Vagina (tissue), 2 donors: ENCODE results near the gene MTSS2. TPM values are rescaled to one million over a fixed set of nuclear protein-coding genes. Genes with fewer than 3 reads are reported as not detected.
"Not testable (repeated sequence)": the region's sequence is repeated elsewhere in the genome, so short reads cannot be mapped to it uniquely, and the experiment has no call there.

Experiments
- DNase-seq, 2 donors: peaks; one replicate each; pipeline ENCODE4 v3.0.0-alpha.2; 2017; ENCODE audit errors: extremely low spot score in 2 of 2
- H3K27ac ChIP-seq: fragments of 200-600 bp; sonication (generic); one replicate; pipeline ENCODE4 v1.5.1; 2019
- H3K27me3 ChIP-seq: fragments of 200-600 bp; sonication (generic); one replicate; pipeline ENCODE4 v1.5.1; 2019
- H3K36me3 ChIP-seq, 2 donors: fragments of 200-600 bp; sonication (generic); one replicate each; pipeline ENCODE4 v1.5.1; 2017 to 2019
- H3K4me1 ChIP-seq: fragments of 200-600 bp; sonication (generic); one replicate; pipeline ENCODE4 v1.5.1; 2019
- H3K4me3 ChIP-seq, 2 donors: fragments of 200-600 bp; sonication (generic); 1 replicate in 1 of 2; 2 replicates in 1 of 2; pipeline ENCODE4 v1.5.1; 2016 to 2019
- H3K9me3 ChIP-seq: fragments of 200-600 bp; sonication (generic); one replicate; pipeline ENCODE4 v1.5.1; 2019
- CTCF ChIP-seq, 3 experiments: fragments of 450-650 bp in 2 of 3; fragments of 200-600 bp in 1 of 3; sonication (generic) in 1 of 3; IDR thresholded peaks; one replicate each; pipeline ENCODE4 v1.5.1; 2017 to 2019; ENCODE audit warnings: antibody characterized with exemption in 3 of 3, mild to moderate bottlenecking in 2 of 3, moderate library complexity in 2 of 3
- POLR2A ChIP-seq, 2 donors: fragments of 450-650 bp; IDR thresholded peaks; one replicate each; pipeline ENCODE4 v1.6.1; 2017; ENCODE audit warnings: antibody characterized with exemption in 2 of 2, mild to moderate bottlenecking in 2 of 2, moderate library complexity in 2 of 2
- POLR2AphosphoS5 ChIP-seq, 2 donors: sonication (generic); formaldehyde crosslinking; IDR thresholded peaks; one replicate each; pipeline ENCODE4 v1.9.0; 2017; ENCODE audit warnings: antibody characterized with exemption in 2 of 2, mild to moderate bottlenecking in 2 of 2, low read depth in 1 of 2; ENCODE audit not compliant: insufficient read depth in 1 of 2
- intact Hi-C: fragments of 100-400 bp; cut with DNase I; formaldehyde crosslinking; loops from one replicate; pipeline ENCODE4 v1.15.1; 2023
- total RNA-seq: library from RNA; depleted of rRNA; stranded (reverse); fragments of >200 nt; gene quantifications from one replicate; pipeline ENCODE4 v1.2.3, GENCODE V29; 2016

Gene MTSS2
- total RNA-seq, 1 donor from 2014 or later: 102 TPM

DNA sequence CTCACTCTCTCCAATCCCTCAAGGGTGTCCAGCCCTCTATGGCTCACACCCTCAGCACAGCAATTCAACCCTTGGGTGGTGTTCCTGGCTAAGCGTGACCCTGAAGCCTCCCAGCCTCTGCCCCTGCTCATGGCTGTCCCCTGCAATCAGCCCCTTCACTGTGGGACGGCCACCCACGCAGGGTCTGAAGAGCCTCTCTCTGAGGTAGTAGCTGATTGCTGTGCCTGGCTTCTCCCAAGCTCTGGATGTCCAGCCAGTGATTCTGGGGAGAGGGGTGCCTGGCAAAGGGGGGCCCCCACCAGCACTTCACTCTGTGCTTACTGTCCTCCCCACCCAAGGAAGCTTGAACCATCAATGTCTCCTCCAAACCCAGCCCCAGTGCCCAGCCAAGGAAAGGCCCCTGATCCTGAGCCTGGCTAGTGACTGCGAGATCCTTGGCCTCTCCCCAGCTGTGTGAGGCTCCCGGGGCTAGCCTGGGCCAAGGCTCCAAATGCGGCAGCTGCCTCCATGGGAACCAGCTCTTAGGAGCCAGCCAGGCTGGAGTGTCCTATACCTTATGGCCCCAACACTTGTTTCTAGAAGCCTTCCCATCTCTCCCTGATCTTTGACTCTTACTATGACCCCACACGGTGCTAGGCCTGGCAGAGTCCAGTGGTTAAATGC, 9.9 kb downstream of the MTSS2 start:
- TF ChIP-seq POLR2A (IDR thresholded peaks at IDR 0.05): no peak
- TF ChIP-seq POLR2AphosphoS5 (IDR thresholded peaks at IDR 0.05; ENCODE audit: insufficient read depth in 1 of 2, low read depth in 1 of 2): no peak
- TF ChIP-seq CTCF (IDR thresholded peaks at IDR 0.05): no peak
- Histone ChIP-seq H3K27me3 (no peaks in the 10 kb centered on the region), H3K36me3 (peaks cover 0 to 86% of the 10 kb centered on the region in 2 donors), H3K9me3 (no peaks in the 10 kb centered on the region), H3K4me1 (peaks cover 9% of the 10 kb centered on the region), H3K4me3 (no peak overlapping the region), H3K27ac (no peak overlapping the region)
- intact Hi-C loops: loop anchor here (5.0 kb wide), 1 partner anchor 96 kb away; no protein-coding TSS in a partner anchor
- no peak for DNase-seq

DNA sequence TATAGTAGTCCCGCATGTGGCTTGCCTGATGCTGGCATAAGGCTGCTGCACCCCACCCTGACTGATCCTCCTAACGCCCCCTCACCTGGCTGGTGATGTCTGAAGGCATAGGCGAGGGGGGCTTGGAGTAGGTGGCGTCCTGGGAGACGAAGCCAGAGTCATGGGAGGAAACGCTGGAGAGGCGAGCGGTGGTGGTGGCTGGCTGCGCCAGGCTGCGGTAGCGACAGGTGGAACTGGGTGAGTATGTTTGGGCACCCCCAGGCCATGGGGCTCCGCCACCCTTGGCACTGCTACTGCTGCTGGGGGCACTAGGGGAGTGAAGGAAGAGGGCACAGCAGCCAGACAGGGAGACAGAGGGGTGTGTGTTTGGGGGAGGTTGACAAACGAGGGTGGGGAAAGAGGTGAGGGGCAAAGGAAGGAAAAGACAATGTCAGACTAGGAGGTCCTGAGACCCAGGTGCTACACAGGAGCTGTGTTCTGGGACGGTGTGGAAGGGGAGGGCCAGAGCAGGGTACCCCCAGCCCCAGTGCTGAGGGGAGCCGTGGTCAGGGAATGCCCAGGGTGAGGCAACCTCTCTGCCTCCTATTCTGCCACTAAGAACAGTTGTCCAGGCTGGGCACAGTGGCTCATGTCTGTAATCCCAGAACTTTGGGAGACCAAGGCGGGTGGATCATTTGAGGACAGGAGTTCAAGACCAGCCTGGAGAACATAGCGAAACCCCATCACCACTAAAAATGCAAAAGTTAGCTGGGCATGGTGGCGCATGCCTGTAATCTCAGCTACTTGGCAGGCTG, 11.4 kb downstream of the MTSS2 start:
- DNase-seq: no peak
- no peak overlapping the region for H3K27ac ChIP-seq
- H3K27me3 ChIP-seq: no peaks in the 10 kb centered on the region
- H3K36me3 ChIP-seq: peaks cover 0 to 94% of the 10 kb centered on the region in 2 donors
- no peaks in the 10 kb centered on the region for H3K9me3 ChIP-seq
- TF ChIP-seq CTCF (IDR thresholded peaks at IDR 0.05) (no peak), POLR2AphosphoS5 (IDR thresholded peaks at IDR 0.05; ENCODE audit: insufficient read depth in 1 of 2, low read depth in 1 of 2) (no peak), POLR2A (IDR thresholded peaks at IDR 0.05) (no peak)
- H3K4me1 ChIP-seq: no peaks in the 10 kb centered on the region
- intact Hi-C loops: loop anchor here (5.0 kb wide), 1 partner anchor 98 kb away; no protein-coding TSS in a partner anchor
- no peak overlapping the region for H3K4me3 ChIP-seq

DNA sequence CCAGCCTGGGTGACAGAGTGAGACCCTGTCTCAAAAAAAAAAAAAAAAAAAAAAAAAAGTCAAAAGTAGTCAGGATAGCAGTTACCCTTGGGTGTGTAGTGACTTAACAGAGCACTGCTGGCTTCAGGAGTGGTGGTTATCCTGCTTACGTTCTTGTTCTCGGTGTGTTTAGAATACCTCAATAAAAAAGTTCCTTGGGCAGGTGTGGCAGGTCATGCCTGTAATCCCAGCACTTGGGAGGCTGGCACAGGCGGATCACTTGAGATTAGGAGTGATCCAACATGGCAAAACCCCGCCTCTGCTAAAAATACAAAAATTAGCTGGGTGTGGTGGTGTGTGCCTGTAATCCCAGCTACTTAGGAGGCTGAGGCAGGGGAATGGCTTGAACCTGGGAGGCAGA, 14.9 kb downstream of the MTSS2 start:
- H3K9me3 ChIP-seq, H3K27me3 ChIP-seq, H3K4me3 ChIP-seq, H3K4me1 ChIP-seq, intact Hi-C loops, DNase-seq, H3K27ac ChIP-seq: not testable (repeated sequence)
- H3K36me3 ChIP-seq: peaks cover 4 to 87% of the 10 kb centered on the region in 2 donors

- peaks cover 4 to 87% of the 10 kb centered on the region in 2 donors for H3K36me3 ChIP-seq
Observed at GRCh38 chr16:70670175-70670574, 15.7 kb downstream of the MTSS2 start.

More at GRCh38 chr16:70670175-70670574, 15.7 kb downstream of the MTSS2 start:
- intact Hi-C loops: no loop called here
- DNase-seq: no peak
- H3K27ac ChIP-seq: no peak overlapping the region
- no peak for TF ChIP-seq POLR2A (IDR thresholded peaks at IDR 0.05)
- TF ChIP-seq POLR2AphosphoS5 (IDR thresholded peaks at IDR 0.05; ENCODE audit: insufficient read depth in 1 of 2, low read depth in 1 of 2): no peak
- TF ChIP-seq CTCF (IDR thresholded peaks at IDR 0.05): no peak
- H3K27me3 ChIP-seq: no peaks in the 10 kb centered on the region
- H3K4me1 ChIP-seq: no peaks in the 10 kb centered on the region
- H3K4me3 ChIP-seq: no peak overlapping the region
- no peaks in the 10 kb centered on the region for H3K9me3 ChIP-seq
